GM19455 (cell line): ENCODE data around the gene SHISA8.
"Not testable (repeated sequence)": the region's sequence is repeated elsewhere in the genome, so short reads cannot be mapped to it uniquely, and the experiment has no call there.

ENCODE experiments used
- ATAC-seq: cut with Tn5 transposase; IDR thresholded peaks from one replicate; pipeline ENCODE4 v1.9.1; 2021; ENCODE audit not compliant: unreplicated experiment

The SHISA8 gene

GRCh38 chr22:41900652-41901312, 14.1 kb downstream of the SHISA8 start:
- ATAC-seq = no peak

GRCh38 chr22:41899992-41900651, 14.8 kb downstream of the SHISA8 start:
- ATAC-seq = no peak

DNA sequence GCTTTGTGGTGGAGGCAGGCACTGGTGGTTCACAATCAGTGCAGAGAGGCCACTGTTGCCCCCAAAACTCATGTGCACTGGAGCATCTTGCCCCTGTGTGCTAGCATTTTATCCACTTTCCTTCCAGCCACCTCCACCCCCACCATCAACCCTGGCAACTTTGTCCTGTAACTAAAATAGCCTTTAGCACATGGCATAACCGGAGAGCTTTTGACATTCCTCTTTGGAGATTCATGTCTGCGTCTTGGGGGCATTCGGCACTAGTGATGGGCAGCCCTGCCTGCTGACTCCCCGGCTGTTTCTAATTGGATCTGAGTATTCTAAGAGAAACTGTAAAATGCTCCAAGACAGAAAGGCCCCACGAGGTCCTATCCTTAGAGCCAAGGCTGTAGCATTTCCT, 15.8 kb downstream of the SHISA8 start:
- no peak for ATAC-seq

DNA sequence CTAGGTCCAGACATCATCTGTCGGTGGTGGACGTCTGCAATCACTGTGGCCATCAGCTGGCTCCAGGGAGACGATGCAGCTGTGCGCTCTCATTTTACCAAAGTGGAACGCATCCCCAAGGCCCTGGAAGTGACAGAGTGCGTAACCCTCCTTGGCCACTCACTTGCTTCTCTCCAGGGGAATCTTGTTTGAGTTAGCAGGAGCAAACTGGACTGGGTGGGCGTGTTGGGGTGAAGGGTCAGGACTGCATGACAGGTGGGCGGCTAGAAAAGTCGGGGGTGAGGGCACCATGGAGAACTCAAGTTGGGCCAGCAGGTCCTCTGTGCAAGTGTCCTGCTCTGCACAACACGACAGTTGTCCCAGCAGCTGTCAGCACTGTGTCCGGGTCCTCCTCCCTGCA, 16.2 kb downstream of the SHISA8 start:
- no peak for ATAC-seq

DNA sequence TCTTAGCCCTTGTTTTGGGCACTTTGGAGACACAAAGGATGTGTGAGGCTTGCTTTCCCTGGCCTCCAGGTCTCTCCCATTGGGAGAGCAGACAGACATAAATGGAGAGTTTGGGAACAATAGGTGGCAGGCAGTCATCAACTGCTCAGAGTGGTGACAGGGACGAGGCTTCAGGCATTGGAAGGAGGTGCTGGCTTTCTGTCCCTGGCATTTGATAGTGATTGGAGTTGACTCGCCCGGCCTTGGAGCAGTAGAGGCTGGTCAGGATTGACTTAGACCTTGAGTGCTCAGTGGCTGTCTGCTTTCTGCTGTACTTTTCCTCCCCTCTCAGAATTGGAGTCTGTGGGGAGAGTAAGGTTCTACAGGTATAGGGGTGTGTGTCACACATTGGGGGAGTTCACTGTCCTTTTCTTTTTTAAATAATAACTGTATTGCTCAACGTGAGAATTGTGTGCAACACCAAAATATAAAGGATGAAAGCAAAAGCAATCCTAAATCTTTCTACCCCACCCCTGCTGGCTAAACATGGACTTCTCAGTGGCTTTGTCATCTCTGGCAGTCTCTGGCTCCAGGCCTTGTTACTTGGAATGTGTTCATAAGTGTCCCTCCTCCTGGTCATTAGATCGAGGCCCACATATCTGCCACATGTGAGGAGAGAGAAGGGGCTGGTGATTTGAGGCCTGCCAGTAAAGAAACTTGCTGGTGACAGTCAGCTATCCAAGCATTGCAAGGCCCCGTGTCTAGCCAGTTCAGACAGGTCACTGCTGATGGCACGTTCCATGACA, 21.1 kb downstream of the SHISA8 start:
- no peak for ATAC-seq

DNA sequence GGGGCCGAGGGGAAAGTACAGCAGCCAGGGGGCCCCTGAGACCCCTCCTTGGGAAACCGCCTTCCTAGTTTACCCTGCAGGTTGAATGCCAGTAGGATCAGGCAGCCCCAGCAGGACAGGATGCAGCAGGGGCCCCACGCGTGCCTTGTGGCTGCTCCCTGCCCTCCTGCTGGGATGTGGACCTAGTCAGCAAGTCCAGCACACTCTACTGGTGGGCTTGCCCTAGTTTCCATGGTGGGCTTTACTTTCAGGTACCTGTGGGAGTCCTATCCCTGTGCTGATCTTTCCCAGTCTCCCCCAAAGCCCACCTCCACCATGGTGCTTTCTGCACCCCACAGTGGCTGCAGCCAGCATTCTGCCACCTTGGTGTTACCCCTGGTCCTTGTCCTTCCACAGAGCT, 22.2 kb downstream of the SHISA8 start:
- ATAC-seq = no peak

DNA sequence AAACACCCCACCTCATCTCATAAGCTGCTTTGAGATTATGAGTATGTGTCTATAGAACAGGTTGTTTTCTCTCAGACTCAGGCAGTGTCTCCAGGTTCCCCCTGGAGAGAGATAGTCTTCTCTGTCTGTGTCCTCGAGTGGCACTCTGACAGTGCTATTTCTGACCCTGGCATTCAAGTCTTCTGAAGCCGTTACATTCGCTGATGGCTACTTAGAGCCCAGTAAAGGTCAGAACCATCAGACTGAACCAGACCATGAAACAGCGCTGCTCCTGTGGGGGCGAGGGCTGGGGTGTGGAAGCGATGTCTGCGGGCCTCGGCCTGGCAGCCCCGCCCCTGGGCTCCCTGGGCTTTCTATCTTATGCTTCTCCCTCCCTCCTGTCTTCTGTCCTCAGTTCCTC, 23.5 kb downstream of the SHISA8 start:
- ATAC-seq = no peak

- no peak for ATAC-seq
Measured at GRCh38 chr22:41888627-41889200, 26.2 kb downstream of the SHISA8 start.

DNA sequence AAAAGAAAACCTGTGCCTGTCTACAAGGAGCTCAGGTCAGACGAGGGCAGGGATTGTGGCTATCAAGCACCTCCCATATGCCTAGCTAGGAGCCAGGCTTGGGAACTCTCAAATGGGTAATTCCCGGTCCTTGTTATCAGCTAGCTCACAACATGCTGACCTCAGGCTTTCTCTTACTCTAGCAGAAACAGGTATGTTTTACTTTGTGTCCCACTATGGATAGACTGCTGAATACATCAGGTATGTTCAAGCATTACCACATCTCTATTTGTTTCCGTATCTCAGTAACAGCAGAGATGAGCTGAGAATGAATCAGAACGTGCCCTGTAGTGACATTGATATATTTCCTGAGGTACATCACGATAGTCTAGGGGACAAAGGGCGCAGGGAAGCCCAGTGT, 29.4 kb downstream of the SHISA8 start:
- no peak for ATAC-seq

DNA sequence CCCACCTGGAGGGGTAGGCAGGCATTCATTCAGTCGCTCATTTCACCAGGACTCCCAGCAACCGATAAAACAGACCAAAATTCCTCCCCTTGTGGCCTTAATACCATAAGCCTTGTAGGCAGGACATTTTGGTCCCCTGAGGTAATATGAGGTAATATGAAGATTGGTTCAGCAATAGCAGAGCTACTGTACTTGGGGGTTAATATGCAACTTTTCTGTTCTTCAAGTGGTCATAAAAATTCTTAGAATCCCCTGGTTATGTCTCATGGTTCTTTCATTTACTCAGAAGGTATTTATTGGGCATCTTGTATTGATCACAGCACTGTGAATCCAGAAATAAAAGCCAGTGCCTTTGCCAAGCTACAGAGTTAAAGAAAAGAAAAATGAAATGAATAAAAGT, 29.8 kb downstream of the SHISA8 start:
- ATAC-seq = no peak

- ATAC-seq = no peak
Measured at GRCh38 chr22:41883400-41883799, 31.5 kb downstream of the SHISA8 start.

GRCh38 chr22:41880653-41881052, 34.2 kb downstream of the SHISA8 start:
- ATAC-seq = no peak

- ATAC-seq = no peak
Measured at GRCh38 chr22:41876675-41877074, 38.2 kb downstream of the SHISA8 start.

DNA sequence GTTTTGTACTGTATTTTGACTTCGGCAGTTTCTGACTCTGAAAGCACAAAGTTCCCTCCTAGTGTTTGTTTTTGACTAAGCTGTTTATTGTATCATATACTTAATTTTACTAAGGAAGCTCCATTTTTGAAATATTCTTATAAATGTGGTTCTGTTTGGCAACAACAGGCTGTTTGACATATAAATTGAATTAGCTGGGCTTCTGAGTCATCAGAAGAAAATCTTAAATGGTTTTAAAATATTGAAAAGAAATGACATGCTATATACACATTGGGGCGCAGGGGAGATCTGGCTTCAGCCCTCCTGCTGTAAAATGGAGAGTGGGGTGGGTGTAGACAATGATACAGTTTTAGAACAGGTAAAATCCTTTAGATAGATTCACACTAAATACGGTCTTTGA, 38.6 kb downstream of the SHISA8 start:
- ATAC-seq = no peak

DNA sequence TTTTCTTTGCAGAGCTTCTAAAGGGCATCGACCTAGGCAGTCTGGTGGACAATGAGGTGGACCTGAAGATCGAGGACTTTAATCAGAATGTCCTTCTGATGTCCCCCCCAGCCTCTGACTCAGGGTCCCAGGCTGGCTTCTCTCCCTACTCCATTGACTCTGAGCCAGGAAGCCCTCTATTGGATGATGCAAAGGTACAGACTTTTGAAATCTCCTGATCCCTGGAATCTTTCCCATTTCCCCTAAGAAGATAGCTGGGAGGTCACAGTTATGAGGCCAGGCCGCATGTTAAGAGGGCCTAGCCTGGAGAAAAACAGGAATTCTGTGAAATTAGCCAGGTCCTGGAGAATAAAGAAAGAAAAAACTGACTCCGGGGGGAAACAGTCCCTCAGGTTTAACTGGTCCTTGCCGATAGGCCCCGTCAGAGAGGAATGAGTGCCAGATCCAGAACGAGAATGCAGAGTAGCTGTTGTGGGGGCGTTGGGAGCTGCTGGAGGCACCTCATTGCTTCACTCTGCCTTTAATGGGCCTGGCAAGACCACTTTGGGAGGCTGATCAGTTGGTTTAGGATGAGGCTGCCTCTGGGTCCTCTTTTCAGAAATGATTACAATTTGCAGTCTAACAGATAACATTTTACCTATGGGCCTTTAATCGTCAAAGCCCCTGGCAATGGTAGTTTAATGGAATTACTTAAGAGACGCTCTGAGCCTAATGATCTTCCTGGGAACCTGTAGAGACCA, 39.2 kb downstream of the SHISA8 start:
- ATAC-seq = no peak

DNA sequence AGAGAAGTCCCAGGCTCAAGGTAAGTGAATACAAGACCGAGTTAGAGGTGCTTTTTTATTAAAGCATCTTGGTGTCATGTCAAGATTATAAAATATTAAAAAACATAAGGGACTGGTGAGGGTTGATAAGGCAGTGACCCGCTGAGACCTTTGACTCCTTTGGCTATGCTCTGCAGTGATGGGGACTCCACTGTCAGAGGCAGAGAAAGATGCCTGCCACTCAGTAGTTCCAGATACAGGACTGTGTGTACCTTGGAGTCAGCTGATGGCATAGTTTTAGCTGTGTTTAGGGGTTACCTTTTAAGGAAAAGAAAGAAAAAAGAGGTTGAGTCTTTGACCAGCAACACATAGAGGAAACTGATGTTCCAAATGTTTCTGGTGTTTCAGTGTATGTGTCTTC, 40.8 kb downstream of the SHISA8 start:
- no peak for ATAC-seq

DNA sequence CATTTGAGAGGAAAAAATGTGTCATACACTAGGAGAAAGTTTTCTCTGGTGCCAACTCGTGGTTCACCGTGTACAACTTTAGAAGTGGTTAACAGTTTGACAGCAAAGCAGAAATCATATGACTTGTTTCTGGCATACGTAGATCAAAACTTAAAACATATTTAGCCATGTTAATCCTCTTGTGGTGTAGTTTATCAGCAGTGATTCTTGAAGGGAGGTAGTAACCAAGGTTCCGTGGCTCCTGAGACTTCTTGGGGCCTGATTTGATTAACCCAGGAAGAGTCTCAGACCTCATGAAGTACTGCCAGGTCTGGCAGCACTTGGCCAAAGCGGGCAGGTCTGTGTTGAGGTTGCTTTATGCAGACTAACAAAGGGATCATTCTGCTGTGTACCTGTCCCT, 41.5 kb downstream of the SHISA8 start:
- ATAC-seq = no peak

GRCh38 chr22:41870786-41871185, 44.1 kb downstream of the SHISA8 start:
- no peak for ATAC-seq

DNA sequence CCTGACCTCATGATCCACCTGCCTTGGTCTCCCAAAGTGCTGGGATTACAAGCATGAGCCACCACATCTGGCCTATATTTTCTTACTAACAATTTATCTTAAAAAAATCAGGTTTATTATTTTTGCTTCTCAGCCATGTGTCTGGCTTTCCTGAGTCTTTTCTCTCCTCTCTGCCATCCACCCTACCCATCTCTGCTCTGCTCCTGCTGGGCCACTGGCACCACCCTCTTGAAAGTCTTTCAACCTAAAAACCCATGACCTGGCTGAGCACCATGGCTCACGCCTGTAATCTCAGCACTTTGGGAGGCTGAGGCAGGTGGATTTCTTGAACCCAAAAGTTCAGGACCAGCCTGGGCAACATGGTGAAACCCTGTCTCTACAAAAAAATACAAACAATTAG, 44.8 kb downstream of the SHISA8 start:
- not testable (repeated sequence) for ATAC-seq

- ATAC-seq = no peak
Measured at GRCh38 chr22:41868556-41868955, 46.3 kb downstream of the SHISA8 start.

- ATAC-seq = no peak
Measured at GRCh38 chr22:41863472-41863871, 51.4 kb downstream of the SHISA8 start.
